A549 (cell line): ENCODE measurements around the gene CDC42BPG. TPM values are rescaled to one million over a fixed set of nuclear protein-coding genes. Genes with fewer than 3 reads are reported as not detected.

Source experiments
- ATAC-seq, 2 experiments: fragments of 200-7000 bp in 1 of 2; fragments of >200 bp in 1 of 2; cut with Nextera tagmentation in 1 of 2; cut with Tn5 transposase in 1 of 2; 3 replicates each; pipeline versions ENCODE4 v1.8.0 to v1.9.1; 2018 to 2020; ENCODE audit warnings: mild to moderate bottlenecking in 1 of 2, moderate library complexity in 1 of 2
- CTCF ChIA-PET: fragments of 300-600 bp; sonication (Branson Sonifier 250); formaldehyde crosslinking; extraction: SDS; loops from one replicate; lab custom pipeline; 2021; ENCODE audit warnings: antibody characterized with exemption, inconsistent platforms; lab: Yijun Ruan, JAX
- POLR2A ChIA-PET: fragments of 350-600 bp; formaldehyde crosslinking; extraction: SDS; loops from one replicate; lab custom pipeline; 2021; ENCODE audit warnings: antibody characterized with exemption, inconsistent platforms; lab: Yijun Ruan, JAX
- DNase-seq, 2 experiments: peaks; one replicate each; pipeline versions ENCODE4 v3.0.0 to v3.0.0-alpha.2; 2011 to 2016; ENCODE audit warnings: low read depth in 1 of 2, low spot score in 1 of 2
- FAIRE-seq: peaks from 2 replicates; lab custom pipeline; 2011; peaks lifted over from hg19 to GRCh38; lab: Jason Lieb, UNC
- H3K27ac ChIP-seq, 2 experiments: fragments of >200 bp; sonication (Bioruptor Twin); formaldehyde crosslinking; 3 replicates each; pipeline ENCODE4 v1.5.1; 2016 to 2017
- H3K4me1 ChIP-seq: fragments of >200 bp; sonication (Bioruptor Twin); formaldehyde crosslinking; 3 replicates; pipeline ENCODE4 v1.6.1; 2016
- H3K4me2 ChIP-seq: fragments of >200 bp; sonication (Bioruptor Twin); formaldehyde crosslinking; 3 replicates; pipeline ENCODE4 v1.6.1; 2016
- H3K4me3 ChIP-seq: fragments of >200 bp; sonication (Bioruptor Twin); formaldehyde crosslinking; 3 replicates; pipeline ENCODE4 v1.5.1; 2016
- H3K9me3 ChIP-seq: fragments of >200 bp; sonication (Bioruptor Twin); formaldehyde crosslinking; 3 replicates; pipeline ENCODE4 v1.6.1; 2016
- BHLHE40 ChIP-seq: IDR thresholded peaks from 2 replicates; pipeline ENCODE4 v1.6.1; 2012; ENCODE audit warnings: low read depth, low read length, inconsistent platforms
- CEBPB ChIP-seq, 2 experiments: fragments of >200 bp in 1 of 2; sonication (Bioruptor Twin) in 1 of 2; formaldehyde crosslinking in 1 of 2; IDR thresholded peaks; 2 replicates each; pipeline ENCODE4 v1.6.1; 2012 to 2016
- CHD2 ChIP-seq: fragments of 150-350 bp; IDR thresholded peaks from 2 replicates; pipeline ENCODE4 v1.6.1; 2014; ENCODE audit warnings: low read length; ENCODE audit not compliant: partially characterized antibody
- EHF ChIP-seq: fragments of 250-450 bp; sonication (Bioruptor Pico); IDR thresholded peaks from 2 replicates; pipeline ENCODE4 v1.5.0; 2020; ENCODE audit warnings: mild to moderate bottlenecking
- EP300 ChIP-seq, 2 experiments: fragments of >200 bp; sonication (Bioruptor Twin); formaldehyde crosslinking; IDR thresholded peaks; 2 replicates in 1 of 2; 3 replicates in 1 of 2; pipeline ENCODE4 v1.6.1; 2016 to 2017
- GATA3 ChIP-seq: IDR thresholded peaks from 2 replicates; pipeline ENCODE4 v1.6.1; 2012; ENCODE audit warnings: borderline replicate concordance
- HOXA7 ChIP-seq: fragments of 250-450 bp; sonication (Bioruptor Pico); IDR thresholded peaks from 2 replicates; pipeline ENCODE4 v1.5.0; 2020; ENCODE audit warnings: mild to moderate bottlenecking, moderate library complexity
- HOXB5 ChIP-seq: fragments of 250-450 bp; sonication (Bioruptor Pico); IDR thresholded peaks from 2 replicates; pipeline ENCODE4 v1.5.0; 2020; ENCODE audit warnings: mild to moderate bottlenecking, moderate library complexity
- KDM5A ChIP-seq: fragments of 200-600 bp; sonication (generic); IDR thresholded peaks from 2 replicates; pipeline ENCODE4 v1.6.1; 2016; ENCODE audit warnings: antibody characterized with exemption, mild to moderate bottlenecking
- MAZ ChIP-seq: fragments of 150-350 bp; IDR thresholded peaks from 2 replicates; pipeline ENCODE4 v1.6.1; 2014; ENCODE audit warnings: antibody characterized with exemption, low read depth, low read length, borderline replicate concordance
- MYC ChIP-seq: IDR thresholded peaks from 2 replicates; pipeline ENCODE4 v1.6.1; 2012; ENCODE audit warnings: mild to moderate bottlenecking, inconsistent platforms, low read length, improper control_type of control experiment, borderline replicate concordance
- PHF8 ChIP-seq: fragments of 200-600 bp; sonication (generic); IDR thresholded peaks from 2 replicates; pipeline ENCODE4 v1.6.1; 2016; ENCODE audit warnings: low read depth, mild to moderate bottlenecking, antibody characterized with exemption, moderate library complexity, borderline replicate concordance
- POLR2A ChIP-seq: IDR thresholded peaks from 2 replicates; pipeline ENCODE4 v1.6.1; 2012; ENCODE audit warnings: mild to moderate bottlenecking, low read length
- RARB ChIP-seq: fragments of 250-450 bp; sonication (Bioruptor Pico); IDR thresholded peaks from 2 replicates; pipeline ENCODE4 v1.8.0; 2021; ENCODE audit warnings: mild to moderate bottlenecking, moderate library complexity
- RCOR1 ChIP-seq: fragments of 150-350 bp; IDR thresholded peaks from 2 replicates; pipeline ENCODE4 v1.6.1; 2014; ENCODE audit warnings: antibody characterized with exemption, low read length, low read depth
- SMC3 ChIP-seq: fragments of >200 bp; sonication (Bioruptor Twin); formaldehyde crosslinking; IDR thresholded peaks from 3 replicates; pipeline ENCODE4 v1.6.1; 2018; ENCODE audit warnings: inconsistent platforms
- TFCP2L1 ChIP-seq: fragments of 250-450 bp; sonication (Bioruptor Pico); IDR thresholded peaks from 2 replicates; pipeline ENCODE4 v1.5.0; 2021; ENCODE audit warnings: mild to moderate bottlenecking
- TP53 ChIP-seq: fragments of 250-450 bp; sonication (Bioruptor Pico); IDR thresholded peaks from 2 replicates; pipeline ENCODE4 v1.5.0; 2021; ENCODE audit warnings: mild to moderate bottlenecking, moderate library complexity
- WGBS: methylation state at CpG from one replicate; pipeline ENCODE4 v1.1.6; 2017; ENCODE audit errors: missing lambda C conversion rate; 5-methylcytosine and 5-hydroxymethylcytosine counted together
- polyA plus RNA-seq, 4 experiments: library from polyadenylated mRNA; depleted of rRNA in 3 of 4; stranded (reverse); fragments of >200 nt; fragmentation: RNase III in 1 of 4; extraction: RNeasy Plus Mini Kit Qiagen cat#74134 plus additional on column Dnase treatment in 1 of 4; gene quantifications; 2 replicates in 3 of 4; 3 replicates in 1 of 4; pipeline ENCODE4 v1.2.3, GENCODE V29; 2011 to 2017
- TF ChIP-seq, protein P1 (sequence below): IDR thresholded peaks from 2 replicates; pipeline ENCODE4 v1.6.1; 2012
- TF ChIP-seq, protein P2 (sequence below): fragments of 250-450 bp; sonication (Bioruptor Pico); IDR thresholded peaks from 2 replicates; pipeline ENCODE4 v1.5.0; 2020; ENCODE audit warnings: low read depth, mild to moderate bottlenecking, moderate library complexity
- TF ChIP-seq, protein P3 (sequence below): fragments of 450-650 bp; IDR thresholded peaks from 2 replicates; pipeline ENCODE4 v1.6.1; 2014; ENCODE audit warnings: antibody characterized with exemption

CDC42BPG gene
- polyA plus RNA-seq, 2 of the 4 experiments (the other 2 are of a cell fraction) = 0.35 to 1.0 TPM

DNA sequence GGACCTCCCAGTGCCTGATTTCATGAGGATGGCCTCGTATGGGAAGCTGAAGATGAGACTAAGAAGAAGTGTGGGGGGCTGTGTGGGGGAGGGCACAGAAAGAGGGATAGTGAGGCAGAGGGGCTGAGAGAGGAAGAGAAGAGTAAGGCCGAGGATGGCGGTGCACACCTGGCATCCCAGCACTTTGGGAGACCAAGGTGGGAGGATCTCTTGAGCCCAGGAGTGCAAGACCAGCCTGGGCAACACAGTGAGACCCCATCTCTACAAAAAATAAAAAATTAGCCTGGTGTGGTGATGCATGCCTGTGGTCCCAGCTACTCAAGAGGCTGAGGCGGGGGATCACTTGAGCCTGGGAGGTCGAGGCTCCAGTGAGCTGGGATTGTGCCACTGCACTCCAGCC lies 47.4 kb upstream of the CDC42BPG start:
- ChIA-PET CTCF (interaction anchor here (2.0 to 31.5 kb wide), 6 partner anchors 8 to 122 kb away, joined by 8 to 1607 read pairs (median 74); partner anchors contain the start of genes ARL2, ATG2A, CDC42BPG and EHD1), POLR2A (no interaction called here)
- Histone ChIP-seq H3K27ac (peak overlapping the region; percentile 92 to 97), H3K4me1 (peaks cover 77% of the 10 kb centered on the region), H3K4me2 (peak overlapping the region; percentile 85), H3K9me3 (no peaks in the 10 kb centered on the region), H3K4me3 (peak overlapping the region; percentile 49)
- no peak for ATAC-seq
- DNase-seq = no peak
- 58% methylated on average over 5 of the region's 5 CpGs for WGBS
- FAIRE-seq = no peak
- TF ChIP-seq CEBPB (IDR thresholded peaks at IDR 0.05) (no peak), GATA3 (no peak), SMC3 (no peak), EP300 (IDR thresholded peaks at IDR 0.05) (no peak)

DNA sequence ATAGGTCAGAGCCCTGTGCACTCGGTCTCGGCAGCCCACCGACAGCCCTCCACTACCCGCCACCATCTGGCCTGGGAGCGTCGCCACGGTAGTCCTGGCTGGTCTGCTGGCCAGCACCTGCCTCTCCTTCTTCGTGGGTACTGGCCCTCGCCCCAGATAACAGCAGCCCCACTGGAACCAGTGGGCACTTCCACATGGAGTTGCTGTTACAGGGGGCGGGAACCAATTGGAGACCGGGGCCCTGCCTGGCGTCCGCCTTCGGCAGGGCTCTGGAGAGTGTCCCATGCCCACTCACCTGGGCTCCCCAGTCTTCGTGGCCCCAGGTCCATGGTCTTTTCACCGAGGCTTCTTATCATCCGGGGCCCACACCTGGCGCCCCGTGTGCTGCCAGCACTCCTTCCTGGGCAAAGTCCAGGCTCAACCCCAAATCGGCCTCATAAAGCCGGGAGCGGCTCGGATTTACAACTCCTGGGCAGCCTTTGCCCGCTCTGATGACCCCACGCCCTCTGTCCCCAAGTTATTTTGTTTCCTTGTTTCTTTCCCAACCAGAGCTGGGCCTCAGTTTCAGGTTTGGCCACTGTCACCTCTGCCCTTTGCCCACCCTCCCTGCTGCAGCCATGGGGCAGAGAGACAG lies 46.9 kb upstream of the CDC42BPG start:
- peak overlapping the region; percentile 85 for H3K4me2 ChIP-seq
- ChIA-PET CTCF (interaction anchor here (2.0 to 31.5 kb wide), 6 partner anchors 9 to 123 kb away, joined by 8 to 1607 read pairs (median 74); partner anchors contain the start of genes ARL2, ATG2A, CDC42BPG and EHD1), POLR2A (no interaction called here)
- peak overlapping the region; percentile 92 to 97 for H3K27ac ChIP-seq
- DNase-seq (no peak), ATAC-seq (no peak), FAIRE-seq (no peak)
- no peak for TF ChIP-seq RCOR1
- no peak for TF ChIP-seq PHF8
- no peak for TF ChIP-seq CEBPB (IDR thresholded peaks at IDR 0.05)
- TF ChIP-seq GATA3 = no peak
- WGBS = 56% methylated on average over 25 of the region's 25 CpGs
- peak overlapping the region; percentile 49 for H3K4me3 ChIP-seq
- H3K9me3 ChIP-seq = no peaks in the 10 kb centered on the region
- peaks cover 78% of the 10 kb centered on the region for H3K4me1 ChIP-seq

DNA sequence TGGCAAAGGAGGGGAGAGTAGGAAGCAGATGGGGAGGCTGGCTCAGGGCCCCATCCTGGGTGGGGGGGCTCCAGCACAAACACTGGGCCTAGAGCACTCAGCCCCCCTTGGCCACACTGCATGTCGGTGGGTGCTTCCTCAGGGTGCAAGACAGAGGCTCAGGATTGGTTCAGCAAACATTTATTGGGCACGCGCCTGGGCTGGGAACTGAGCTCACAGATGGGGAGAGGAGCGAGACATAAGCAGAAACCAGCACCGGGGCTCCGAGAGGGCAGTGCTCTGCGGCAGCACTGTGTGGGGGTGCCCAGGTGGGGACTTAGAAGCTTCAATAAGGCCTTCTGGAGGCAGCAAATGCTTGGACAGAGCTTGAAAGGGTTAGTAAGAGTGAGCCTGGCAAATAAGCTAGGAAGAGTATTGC lies 46.1 kb upstream of the CDC42BPG start:
- ATAC-seq = no peak
- DNase-seq = no peak
- H3K4me2 ChIP-seq = peak overlapping the region; percentile 85
- H3K4me3 ChIP-seq = peak overlapping the region; percentile 9; the same call in 1 of the 3 replicates
- H3K4me1 ChIP-seq = peaks cover 86% of the 10 kb centered on the region
- no peak for FAIRE-seq
- peak overlapping the region; percentile 92 to 97 for H3K27ac ChIP-seq
- POLR2A ChIA-PET = interaction anchor here (1.0 to 1.5 kb wide), 2 partner anchors 9 to 36 kb away, joined by 3 to 4 read pairs; no protein-coding TSS in a partner anchor
- CTCF ChIA-PET = interaction anchor here (0.7 to 31.5 kb wide), 8 partner anchors 10 to 124 kb away, joined by 3 to 1607 read pairs (median 19); partner anchors contain the start of genes ARL2, ATG2A, BATF2 and CDC42BPG
- TF ChIP-seq RARB (no peak), TP53 (CRISPR knock-in tag) (no peak), EP300 (IDR thresholded peaks at IDR 0.05) (no peak), MAZ (no peak), CHD2 (no peak), GATA3 (no peak), HOXA7 (CRISPR knock-in tag) (no peak), BHLHE40 (no peak), TFCP2L1 (CRISPR knock-in tag) (no peak), HOXB5 (no peak), POLR2A (no peak), MYC (no peak), KDM5A (no peak), EHF (CRISPR knock-in tag) (no peak)
- TF ChIP-seq, protein P1, sequence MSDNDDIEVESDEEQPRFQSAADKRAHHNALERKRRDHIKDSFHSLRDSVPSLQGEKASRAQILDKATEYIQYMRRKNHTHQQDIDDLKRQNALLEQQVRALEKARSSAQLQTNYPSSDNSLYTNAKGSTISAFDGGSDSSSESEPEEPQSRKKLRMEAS = no peak
- TF ChIP-seq, protein P2, sequence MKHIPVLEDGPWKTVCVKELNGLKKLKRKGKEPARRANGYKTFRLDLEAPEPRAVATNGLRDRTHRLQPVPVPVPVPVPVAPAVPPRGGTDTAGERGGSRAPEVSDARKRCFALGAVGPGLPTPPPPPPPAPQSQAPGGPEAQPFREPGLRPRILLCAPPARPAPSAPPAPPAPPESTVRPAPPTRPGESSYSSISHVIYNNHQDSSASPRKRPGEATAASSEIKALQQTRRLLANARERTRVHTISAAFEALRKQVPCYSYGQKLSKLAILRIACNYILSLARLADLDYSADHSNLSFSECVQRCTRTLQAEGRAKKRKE = no peak
- TF ChIP-seq, protein P3, sequence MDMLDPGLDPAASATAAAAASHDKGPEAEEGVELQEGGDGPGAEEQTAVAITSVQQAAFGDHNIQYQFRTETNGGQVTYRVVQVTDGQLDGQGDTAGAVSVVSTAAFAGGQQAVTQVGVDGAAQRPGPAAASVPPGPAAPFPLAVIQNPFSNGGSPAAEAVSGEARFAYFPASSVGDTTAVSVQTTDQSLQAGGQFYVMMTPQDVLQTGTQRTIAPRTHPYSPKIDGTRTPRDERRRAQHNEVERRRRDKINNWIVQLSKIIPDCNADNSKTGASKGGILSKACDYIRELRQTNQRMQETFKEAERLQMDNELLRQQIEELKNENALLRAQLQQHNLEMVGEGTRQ = no peak
- WGBS = 89% methylated on average over 7 of the region's 7 CpGs
- H3K9me3 ChIP-seq = no peaks in the 10 kb centered on the region
